GM12878 (cell line): ENCODE results near the gene TCF4. TPM values are rescaled to one million over a fixed set of nuclear protein-coding genes. Genes with fewer than 3 reads are reported as not detected.

ENCODE experiments used
- ATAC-seq: fragments of 200-7000 bp; cut with Tn5 transposase; 3 replicates; pipeline ENCODE4 v1.9.1; 2020; ENCODE audit warnings: mild to moderate bottlenecking, moderate library complexity
- BruUV-seq: library from RNA; stranded (reverse); fragments of 400-500 nt; replicated peaks from 2 replicates; lab custom pipeline; 2021; lab: Mats Ljungman, UMichigan
- CTCF ChIA-PET: fragments of 300-600 bp; sonication (Branson Sonifier 250); formaldehyde crosslinking; extraction: SDS; loops from one replicate; lab custom pipeline; 2021; ENCODE audit warnings: inconsistent platforms; lab: Yijun Ruan, JAX
- POLR2A ChIA-PET: fragments of 350-600 bp; formaldehyde crosslinking; extraction: SDS; loops from one replicate; lab custom pipeline; 2021; ENCODE audit warnings: inconsistent platforms; lab: Charles Lee
- RAD21 ChIA-PET: fragments of 300-600 bp; sonication (Branson Sonifier 250); formaldehyde crosslinking; loops from one replicate; lab custom pipeline; 2023; ENCODE audit warnings: antibody characterized with exemption; ENCODE audit not compliant: unreplicated experiment; lab: Charles Lee
- SMC1A ChIA-PET: fragments of 300-600 bp; sonication (Branson Sonifier 250); formaldehyde crosslinking; loops from one replicate; lab custom pipeline; 2023; ENCODE audit not compliant: unreplicated experiment, uncharacterized antibody; lab: Charles Lee
- DNase-seq: peaks from one replicate; pipeline ENCODE4 v3.0.0-alpha.2; 2011; ENCODE audit warnings: low read depth, low spot score
- FAIRE-seq: peaks from 3 replicates; lab custom pipeline; 2011; peaks lifted over from hg19 to GRCh38; lab: Jason Lieb, UNC
- H2AFZ ChIP-seq: 2 replicates; pipeline ENCODE4 v1.6.0; 2011; ENCODE audit warnings: low read depth, low read length, control low read depth; ENCODE audit not compliant: control insufficient read depth
- H3K27ac ChIP-seq: 2 replicates; pipeline ENCODE4 v1.5.1; 2011; ENCODE audit warnings: control low read depth; ENCODE audit not compliant: control insufficient read depth, insufficient read depth
- H3K27me3 ChIP-seq, 2 experiments: replicated peaks in 1 of 2; 2 replicates each; pipeline versions ENCODE4 v1.6.0 to v1.6.1; 2011; ENCODE audit warnings: low read length in 1 of 2; ENCODE audit not compliant: control insufficient read depth in 2 of 2, insufficient read depth in 2 of 2
- H3K36me3 ChIP-seq, 2 experiments: 2 replicates each; pipeline ENCODE4 v1.5.1; 2011; ENCODE audit warnings: low read length in 1 of 2; ENCODE audit not compliant: control insufficient read depth in 2 of 2, insufficient read depth in 2 of 2
- H3K4me1 ChIP-seq: 2 replicates; pipeline ENCODE4 v1.6.1; 2011; ENCODE audit warnings: mild to moderate bottlenecking, low read length, moderate library complexity, mixed read lengths; ENCODE audit not compliant: control insufficient read depth, insufficient read depth
- H3K4me2 ChIP-seq: 2 replicates; pipeline ENCODE4 v1.6.0; 2011; ENCODE audit warnings: control low read depth; ENCODE audit not compliant: control insufficient read depth, insufficient read depth
- H3K4me3 ChIP-seq: fragments of 200-600 bp; sonication (generic); 2 replicates; pipeline ENCODE4 v1.5.1; 2016
- H3K79me2 ChIP-seq: 2 replicates; pipeline ENCODE4 v1.6.0; 2011; ENCODE audit warnings: low read length; ENCODE audit not compliant: control insufficient read depth, insufficient read depth
- H3K9ac ChIP-seq: 2 replicates; pipeline ENCODE4 v1.8.0; 2011; ENCODE audit warnings: low read length, control low read depth, mixed read lengths; ENCODE audit not compliant: control insufficient read depth, insufficient read depth
- H3K9me3 ChIP-seq: replicated peaks from 3 replicates; pipeline ENCODE4 v1.5.1; 2011; ENCODE audit warnings: mild to moderate bottlenecking, low read length; ENCODE audit not compliant: control insufficient read depth, insufficient read depth
- H4K20me1 ChIP-seq: 2 replicates; pipeline ENCODE4 v1.6.0; 2011; ENCODE audit not compliant: control insufficient read depth, insufficient read depth
- GABPA ChIP-seq: IDR thresholded peaks from 2 replicates; pipeline ENCODE4 v1.6.1; 2014; ENCODE audit warnings: antibody characterized with exemption, low read depth, mild to moderate bottlenecking, inconsistent platforms
- HDAC6 ChIP-seq: fragments of 200-600 bp; sonication (generic); IDR thresholded peaks from one replicate; pipeline ENCODE4 v1.8.0; 2017; ENCODE audit warnings: antibody characterized with exemption; ENCODE audit not compliant: unreplicated experiment
- HDGF ChIP-seq: fragments of 450-650 bp; IDR thresholded peaks from 2 replicates; pipeline ENCODE4 v1.6.1; 2016; ENCODE audit warnings: antibody characterized with exemption
- RAD21 ChIP-seq: IDR thresholded peaks from 2 replicates; pipeline ENCODE4 v1.6.1; 2011; ENCODE audit warnings: mild to moderate bottlenecking, low read depth, low read length, moderate library complexity; ENCODE audit not compliant: insufficient read depth
- SMC3 ChIP-seq: IDR thresholded peaks from 2 replicates; pipeline ENCODE4 v1.6.1; 2011; ENCODE audit warnings: low read length, improper control_type of control experiment, borderline replicate concordance
- SREBF2 ChIP-seq: IDR thresholded peaks from 2 replicates; pipeline ENCODE4 v1.6.1; 2012; ENCODE audit warnings: mild to moderate bottlenecking, low read length
- ZNF207 ChIP-seq: fragments of 450-650 bp; IDR thresholded peaks from 2 replicates; pipeline ENCODE4 v1.6.1; 2014; ENCODE audit warnings: antibody characterized with exemption, mild to moderate bottlenecking, borderline replicate concordance
- WGBS: methylation state at CpG from one replicate; pipeline ENCODE4 v1.1.6; 2016; ENCODE audit warnings: low lambda C conversion rate; ENCODE audit not compliant: insufficient replicate concordance, insufficient coverage; ENCODE audit errors: missing lambda C conversion rate; 5-methylcytosine and 5-hydroxymethylcytosine counted together
- in situ Hi-C: fragments of 300-500 bp; cut with MboI; formaldehyde crosslinking; loops from 9 replicates; pipeline ENCODE4 v1.14.3; 2018; ENCODE audit warnings: mixed read lengths
- intact Hi-C: fragments of 100-400 bp; cut with micrococcal nuclease; formaldehyde crosslinking; loops from one replicate; pipeline ENCODE4 v1.14.2; 2022; ENCODE audit not compliant: unreplicated experiment
- polyA plus RNA-seq, 11 experiments: library from polyadenylated mRNA; depleted of rRNA in 4 of 11; unstranded in 6 of 11; stranded (reverse) in 5 of 11; fragments of >200 nt; fragmentation: Nextera tagmentation in 4 of 11; fragmentation: Illumina TruSeq in 1 of 11; extraction: Ambion mirVana in 4 of 11; extraction: Trizol in 1 of 11; gene quantifications; 1 replicate in 1 of 11; 2 replicates in 10 of 11; pipeline versions ENCODE4 v1.2.1 to v1.2.3, GENCODE V29; 2011 to 2016; ENCODE audit warnings: inconsistent platforms in 2 of 11, missing spikeins in 2 of 11, low read depth in 1 of 11
- total RNA-seq, 4 experiments: library from RNA; depleted of rRNA in 3 of 4; stranded (reverse); fragments of >200 nt in 3 of 4; fragmentation: Illumina TruSeq in 1 of 4; extraction: Trizol in 1 of 4; gene quantifications; 2 replicates each; pipeline versions ENCODE4 v1.2.1 to v1.2.3, GENCODE V29; 2013 to 2021
- TF ChIP-seq, protein P1 (sequence below), 3 experiments: IDR thresholded peaks in 2 of 3; conservative IDR thresholded peaks in 1 of 3; 2 replicates each; pipeline ENCODE4 v1.5.1; 2011; ENCODE audit warnings: low read depth in 3 of 3, low read length in 3 of 3, mild to moderate bottlenecking in 3 of 3, control low read depth in 2 of 3, moderate library complexity in 2 of 3, inconsistent platforms in 1 of 3, mixed read lengths in 1 of 3; ENCODE audit not compliant: control insufficient read depth in 2 of 3, insufficient read depth in 1 of 3; ENCODE audit errors: extremely low read depth in 1 of 3
- TF ChIP-seq, protein P2 (sequence below): IDR thresholded peaks from 2 replicates; pipeline ENCODE4 v1.6.1; 2011; ENCODE audit warnings: low read depth, mild to moderate bottlenecking, low read length, moderate library complexity, borderline replicate concordance; ENCODE audit errors: extremely low read depth
- TF ChIP-seq, protein P3 (sequence below): fragments of 450-650 bp; IDR thresholded peaks from 2 replicates; pipeline ENCODE4 v1.6.1; 2017; ENCODE audit warnings: mild to moderate bottlenecking, moderate library complexity

TCF4 gene
- total and polyA plus RNA-seq, 10 of the 15 experiments (the other 5 are each of a cell fraction or from before 2014, with no cell fraction given), result 15.2 to 94.0 (median 31.5) TPM

DNA sequence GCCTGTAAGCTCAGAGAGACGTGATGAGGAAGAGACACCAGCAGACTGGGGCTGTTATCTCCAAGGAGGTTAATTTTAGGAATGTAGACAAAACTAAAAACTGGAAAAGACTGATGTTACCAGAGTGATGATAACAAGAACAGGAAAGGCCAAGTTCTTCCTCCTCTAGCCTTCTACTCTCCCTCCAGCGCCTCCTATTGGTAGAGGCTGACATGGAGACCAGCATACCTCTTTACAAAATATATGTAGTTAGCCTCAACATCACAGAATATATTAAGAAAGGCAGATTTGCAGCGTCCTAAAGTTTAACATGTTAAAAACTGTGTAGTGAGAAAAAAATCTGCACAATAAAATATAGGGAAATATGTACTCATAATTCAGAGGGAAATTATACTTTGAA is 66.0 kb downstream of the TCF4 start:
- H4K20me1 ChIP-seq, result no peaks in the 10 kb centered on the region
- 27% methylated on average over 3 of the region's 3 CpGs for WGBS
- no peak overlapping the region for H2AFZ ChIP-seq
- TF ChIP-seq SMC3 (peak; percentile 54), HDGF (no peak), RAD21 (peak; percentile 64)
- TF ChIP-seq, protein P1, sequence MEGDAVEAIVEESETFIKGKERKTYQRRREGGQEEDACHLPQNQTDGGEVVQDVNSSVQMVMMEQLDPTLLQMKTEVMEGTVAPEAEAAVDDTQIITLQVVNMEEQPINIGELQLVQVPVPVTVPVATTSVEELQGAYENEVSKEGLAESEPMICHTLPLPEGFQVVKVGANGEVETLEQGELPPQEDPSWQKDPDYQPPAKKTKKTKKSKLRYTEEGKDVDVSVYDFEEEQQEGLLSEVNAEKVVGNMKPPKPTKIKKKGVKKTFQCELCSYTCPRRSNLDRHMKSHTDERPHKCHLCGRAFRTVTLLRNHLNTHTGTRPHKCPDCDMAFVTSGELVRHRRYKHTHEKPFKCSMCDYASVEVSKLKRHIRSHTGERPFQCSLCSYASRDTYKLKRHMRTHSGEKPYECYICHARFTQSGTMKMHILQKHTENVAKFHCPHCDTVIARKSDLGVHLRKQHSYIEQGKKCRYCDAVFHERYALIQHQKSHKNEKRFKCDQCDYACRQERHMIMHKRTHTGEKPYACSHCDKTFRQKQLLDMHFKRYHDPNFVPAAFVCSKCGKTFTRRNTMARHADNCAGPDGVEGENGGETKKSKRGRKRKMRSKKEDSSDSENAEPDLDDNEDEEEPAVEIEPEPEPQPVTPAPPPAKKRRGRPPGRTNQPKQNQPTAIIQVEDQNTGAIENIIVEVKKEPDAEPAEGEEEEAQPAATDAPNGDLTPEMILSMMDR (IDR thresholded peaks at IDR 0.05 in 2 of 3, conservative IDR thresholded peaks at IDR 0.05 in 1 of 3; ENCODE audit: control insufficient read depth in 2 of 3, extremely low read depth in 1 of 3, insufficient read depth in 1 of 3, low read depth in 3 of 3, low read length in 3 of 3), result peak; percentile 44 to 63 (median 55)
- in situ Hi-C loops, result no loop called here
- POLR2A ChIA-PET, result interaction anchor here (0.6 kb wide), 1 partner anchor 425 kb away, joined by 4 read pairs; no protein-coding TSS in a partner anchor
- no peak overlapping the region for H3K9ac ChIP-seq
- BruUV-seq, result no TSS peak
- no peak overlapping the region for H3K27ac ChIP-seq
- no peaks in the 10 kb centered on the region for H3K36me3 ChIP-seq
- H3K4me2 ChIP-seq, result no peak overlapping the region
- ATAC-seq (peak; percentile 70), DNase-seq (no peak), FAIRE-seq (peak; percentile 83)
- no peaks in the 10 kb centered on the region for H3K27me3 ChIP-seq
- H3K4me1 ChIP-seq, result no peaks in the 10 kb centered on the region
- SMC1A ChIA-PET, result no interaction called here
- CTCF ChIA-PET, result interaction anchor here (1.2 to 1.6 kb wide), 4 partner anchors 9 to 287 kb away, joined by 4 to 6 read pairs (median 4); no protein-coding TSS in a partner anchor
- intact Hi-C loops, result loop anchor here (2.0 kb wide), 1 partner anchor 105 kb away; no protein-coding TSS in a partner anchor
- H3K4me3 ChIP-seq, result no peak overlapping the region
- H3K9me3 ChIP-seq, result no peaks in the 10 kb centered on the region
- RAD21 ChIA-PET, result no interaction called here
- H3K79me2 ChIP-seq, result no peaks in the 10 kb centered on the region

DNA sequence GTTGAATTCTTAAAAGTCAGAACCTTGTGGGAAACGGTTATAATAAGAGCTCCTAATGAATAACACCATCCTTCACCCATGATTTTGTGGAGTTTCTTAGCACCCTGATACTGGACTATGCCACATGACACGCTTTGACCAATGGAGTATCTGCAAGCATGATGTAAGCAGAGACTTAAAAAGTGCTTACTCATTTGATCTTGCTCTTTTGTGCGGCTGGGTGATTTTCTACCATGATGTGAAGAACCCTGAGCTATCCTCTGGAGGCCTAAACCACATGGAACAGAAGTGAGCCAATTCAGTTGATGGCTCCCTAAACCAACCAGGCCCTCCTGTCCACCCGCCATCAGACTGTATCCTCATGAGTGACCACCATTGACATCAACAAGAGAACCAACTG is 70.9 kb downstream of the TCF4 start:
- Histone ChIP-seq H3K79me2 (no peaks in the 10 kb centered on the region), H3K27ac (no peak overlapping the region), H3K4me3 (no peak overlapping the region), H3K27me3 (no peaks in the 10 kb centered on the region), H2AFZ (no peak overlapping the region), H3K36me3 (no peaks in the 10 kb centered on the region), H3K9ac (no peak overlapping the region), H3K4me1 (no peaks in the 10 kb centered on the region), H4K20me1 (no peaks in the 10 kb centered on the region), H3K4me2 (no peak overlapping the region), H3K9me3 (no peaks in the 10 kb centered on the region)
- intact Hi-C loops (no loop called here), in situ Hi-C loops (loop anchor here (10.0 kb wide), 1 partner anchor 282 kb away; no protein-coding TSS in a partner anchor)
- WGBS, result 39% methylated on average over 4 of the region's 4 CpGs
- no TSS peak for BruUV-seq
- CTCF ChIA-PET, result interaction anchor here (0.6 to 1.1 kb wide), 5 partner anchors 19 to 1059 kb away, joined by 3 read pairs; no protein-coding TSS in a partner anchor
- POLR2A ChIA-PET, result no interaction called here
- SMC1A ChIA-PET, result interaction anchor here (1.4 kb wide), 1 partner anchor 283 kb away, joined by 3 read pairs; no protein-coding TSS in a partner anchor
- FAIRE-seq (no peak), ATAC-seq (no peak), DNase-seq (no peak)
- RAD21 ChIA-PET, result no interaction called here
- TF ChIP-seq, protein P2, sequence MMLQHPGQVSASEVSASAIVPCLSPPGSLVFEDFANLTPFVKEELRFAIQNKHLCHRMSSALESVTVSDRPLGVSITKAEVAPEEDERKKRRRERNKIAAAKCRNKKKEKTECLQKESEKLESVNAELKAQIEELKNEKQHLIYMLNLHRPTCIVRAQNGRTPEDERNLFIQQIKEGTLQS, result no peak
- TF ChIP-seq, protein P3, sequence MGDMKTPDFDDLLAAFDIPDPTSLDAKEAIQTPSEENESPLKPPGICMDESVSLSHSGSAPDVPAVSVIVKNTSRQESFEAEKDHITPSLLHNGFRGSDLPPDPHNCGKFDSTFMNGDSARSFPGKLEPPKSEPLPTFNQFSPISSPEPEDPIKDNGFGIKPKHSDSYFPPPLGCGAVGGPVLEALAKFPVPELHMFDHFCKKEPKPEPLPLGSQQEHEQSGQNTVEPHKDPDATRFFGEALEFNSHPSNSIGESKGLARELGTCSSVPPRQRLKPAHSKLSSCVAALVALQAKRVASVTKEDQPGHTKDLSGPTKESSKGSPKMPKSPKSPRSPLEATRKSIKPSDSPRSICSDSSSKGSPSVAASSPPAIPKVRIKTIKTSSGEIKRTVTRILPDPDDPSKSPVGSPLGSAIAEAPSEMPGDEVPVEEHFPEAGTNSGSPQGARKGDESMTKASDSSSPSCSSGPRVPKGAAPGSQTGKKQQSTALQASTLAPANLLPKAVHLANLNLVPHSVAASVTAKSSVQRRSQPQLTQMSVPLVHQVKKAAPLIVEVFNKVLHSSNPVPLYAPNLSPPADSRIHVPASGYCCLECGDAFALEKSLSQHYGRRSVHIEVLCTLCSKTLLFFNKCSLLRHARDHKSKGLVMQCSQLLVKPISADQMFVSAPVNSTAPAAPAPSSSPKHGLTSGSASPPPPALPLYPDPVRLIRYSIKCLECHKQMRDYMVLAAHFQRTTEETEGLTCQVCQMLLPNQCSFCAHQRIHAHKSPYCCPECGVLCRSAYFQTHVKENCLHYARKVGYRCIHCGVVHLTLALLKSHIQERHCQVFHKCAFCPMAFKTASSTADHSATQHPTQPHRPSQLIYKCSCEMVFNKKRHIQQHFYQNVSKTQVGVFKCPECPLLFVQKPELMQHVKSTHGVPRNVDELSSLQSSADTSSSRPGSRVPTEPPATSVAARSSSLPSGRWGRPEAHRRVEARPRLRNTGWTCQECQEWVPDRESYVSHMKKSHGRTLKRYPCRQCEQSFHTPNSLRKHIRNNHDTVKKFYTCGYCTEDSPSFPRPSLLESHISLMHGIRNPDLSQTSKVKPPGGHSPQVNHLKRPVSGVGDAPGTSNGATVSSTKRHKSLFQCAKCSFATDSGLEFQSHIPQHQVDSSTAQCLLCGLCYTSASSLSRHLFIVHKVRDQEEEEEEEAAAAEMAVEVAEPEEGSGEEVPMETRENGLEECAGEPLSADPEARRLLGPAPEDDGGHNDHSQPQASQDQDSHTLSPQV, result no peak
- TF ChIP-seq SREBF2 (no peak), GABPA (no peak), ZNF207 (no peak), HDAC6 (no peak)
